Activated CD4-positive, alpha-beta T cell treated with anti-CD3 and anti-CD28 coated beads, Interleukin-2, amount 50 U/mL, for 4 hours (primary cell): ENCODE data around the gene SDK2.

Experiments used
- DNase-seq, 2 experiments: peaks; one replicate each; pipeline ENCODE4 v3.0.0-alpha.2; 2020

Gene SDK2

GRCh38 chr17:73379826-73380225 lies 264.4 kb downstream of the SDK2 start:
- DNase-seq: no peak

GRCh38 chr17:73378974-73379470 lies 265.2 kb downstream of the SDK2 start:
- DNase-seq: no peak

GRCh38 chr17:73376636-73377035 lies 267.6 kb downstream of the SDK2 start:
- no peak for DNase-seq

DNA sequence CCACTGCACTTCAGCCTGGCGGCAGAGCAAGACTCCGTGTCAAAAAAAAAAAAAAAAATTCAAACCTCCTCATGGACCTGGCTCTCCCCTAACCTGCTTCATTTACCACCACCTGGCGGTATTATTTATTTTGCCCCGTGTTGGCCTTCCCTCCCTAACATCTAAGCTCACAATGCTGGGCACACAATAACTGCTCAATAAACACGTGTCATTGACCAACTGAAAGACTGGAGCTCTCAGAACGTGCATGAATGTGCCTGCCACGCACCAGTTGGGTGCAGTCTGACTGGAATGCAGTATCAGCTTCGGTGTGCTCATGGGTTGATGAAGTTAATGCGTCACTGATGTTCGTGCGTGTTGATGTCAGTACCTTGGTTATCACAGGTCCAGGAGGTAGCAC lies 268.1 kb downstream of the SDK2 start:
- DNase-seq: no peak

DNA sequence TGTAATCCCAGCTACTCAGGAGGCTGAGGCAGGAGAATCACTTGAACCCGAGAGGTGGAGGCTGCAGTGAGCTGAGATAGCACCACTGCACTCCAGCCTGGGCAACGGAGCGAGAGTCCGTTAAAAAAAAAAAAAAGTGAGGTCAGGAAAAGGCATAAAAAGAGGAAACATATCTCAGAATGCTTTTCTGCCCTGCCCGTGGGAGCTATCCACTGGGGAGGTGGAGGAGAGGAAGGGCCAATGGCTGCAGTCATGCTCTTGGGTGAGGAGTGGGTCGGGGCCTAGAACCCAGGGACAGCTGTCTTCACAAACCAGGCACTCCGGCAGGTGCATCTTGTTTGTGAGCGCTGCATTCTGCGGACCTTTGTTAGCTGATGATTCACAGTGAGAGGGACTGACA lies 272.4 kb downstream of the SDK2 start:
- DNase-seq: no peak

- DNase-seq: no peak
Measured at GRCh38 chr17:73371285-73371684, 273.0 kb downstream of the SDK2 start.

DNA sequence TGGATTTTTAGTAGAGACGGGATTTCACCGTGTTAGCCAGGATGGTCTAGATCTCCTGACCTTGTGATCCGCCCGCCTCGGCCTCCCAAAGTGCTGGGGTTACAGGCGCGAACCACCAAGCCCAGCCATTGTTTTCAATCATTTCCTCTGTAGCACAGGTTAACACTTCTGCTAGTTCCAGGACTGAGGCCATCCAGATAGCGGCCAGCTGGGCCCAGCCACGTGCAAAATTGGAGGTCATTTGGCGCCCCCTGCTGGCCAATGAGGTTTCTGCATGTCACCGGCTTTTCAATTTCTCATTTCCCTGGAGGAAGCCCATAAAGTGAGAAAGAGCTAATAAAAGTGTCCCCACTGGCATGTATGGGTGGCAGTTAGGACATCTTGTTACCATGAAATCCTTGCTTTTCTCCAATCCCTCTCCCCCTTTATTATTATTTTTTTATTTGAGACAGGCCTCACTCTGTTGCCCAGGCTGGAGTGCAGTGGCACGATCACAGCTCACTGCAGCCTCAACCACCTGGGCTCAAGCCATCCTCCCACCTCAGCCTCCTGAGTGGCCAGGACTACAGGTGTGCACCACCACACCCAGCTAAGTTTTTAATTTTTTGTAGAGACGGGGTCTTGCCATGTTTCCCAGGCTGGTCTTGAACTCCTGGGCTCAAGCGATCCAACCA lies 274.3 kb downstream of the SDK2 start:
- DNase-seq: peak; percentile 68 to 76

GRCh38 chr17:73369111-73369521 lies 275.1 kb downstream of the SDK2 start:
- no peak for DNase-seq

- no peak for DNase-seq
Measured at GRCh38 chr17:73368085-73368631, 276.1 kb downstream of the SDK2 start.

GRCh38 chr17:73365906-73366623 lies 278.2 kb downstream of the SDK2 start:
- DNase-seq: no peak

- DNase-seq: no peak
Measured at GRCh38 chr17:73365301-73365874, 278.9 kb downstream of the SDK2 start.

DNA sequence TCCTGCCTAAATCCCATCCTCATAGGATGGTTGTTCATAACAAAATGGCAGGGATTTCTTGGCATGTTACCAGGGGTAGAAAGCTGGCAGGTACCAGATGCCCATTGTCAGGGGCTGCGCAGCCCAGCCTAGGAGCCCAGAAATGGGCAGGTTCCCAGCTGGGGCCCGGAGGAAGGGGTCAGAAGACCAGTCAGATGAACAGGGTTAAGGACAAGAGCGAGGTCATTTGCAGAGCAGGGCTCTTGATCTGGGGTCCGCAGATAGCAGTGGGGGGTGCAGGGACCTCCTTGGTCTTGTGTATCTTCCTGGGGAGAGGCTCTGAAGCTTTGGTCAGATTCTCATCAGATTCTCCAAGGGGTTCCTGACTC lies 280.1 kb downstream of the SDK2 start:
- DNase-seq: no peak

DNA sequence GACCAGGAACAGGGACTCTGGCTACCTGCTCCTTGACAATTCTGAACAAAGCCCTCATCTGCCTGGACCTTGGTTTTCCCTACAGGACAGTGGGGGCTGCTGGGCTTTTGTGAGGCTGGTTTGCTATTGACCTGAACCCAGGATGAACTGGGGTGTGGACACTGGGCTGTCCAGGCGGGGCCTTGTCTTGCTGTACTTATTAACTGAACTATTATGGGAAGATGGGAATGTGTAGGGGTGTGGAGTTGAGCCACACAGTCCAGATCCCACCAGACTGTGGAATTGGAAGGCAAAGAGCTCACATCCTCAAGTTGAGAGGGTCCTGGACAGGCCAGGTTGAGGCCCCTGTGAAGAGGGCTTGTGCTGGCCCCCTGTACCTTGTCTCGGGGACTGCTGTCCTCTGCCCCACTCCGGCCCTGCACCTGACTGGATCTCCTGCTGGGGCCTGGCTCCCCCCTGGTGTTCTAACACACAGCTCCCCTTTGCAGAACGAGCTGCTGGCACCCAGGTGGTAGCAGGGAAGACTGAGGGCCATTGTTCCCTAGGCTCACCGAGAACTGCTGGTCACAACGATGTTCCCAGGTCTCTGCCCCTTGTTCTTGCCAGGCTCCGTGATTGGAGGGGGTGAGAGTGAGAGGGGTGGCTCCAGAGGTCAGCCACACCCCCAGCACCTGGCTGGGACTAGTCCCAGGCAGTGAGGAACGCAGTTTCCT lies 280.6 kb downstream of the SDK2 start:
- DNase-seq: no peak

DNA sequence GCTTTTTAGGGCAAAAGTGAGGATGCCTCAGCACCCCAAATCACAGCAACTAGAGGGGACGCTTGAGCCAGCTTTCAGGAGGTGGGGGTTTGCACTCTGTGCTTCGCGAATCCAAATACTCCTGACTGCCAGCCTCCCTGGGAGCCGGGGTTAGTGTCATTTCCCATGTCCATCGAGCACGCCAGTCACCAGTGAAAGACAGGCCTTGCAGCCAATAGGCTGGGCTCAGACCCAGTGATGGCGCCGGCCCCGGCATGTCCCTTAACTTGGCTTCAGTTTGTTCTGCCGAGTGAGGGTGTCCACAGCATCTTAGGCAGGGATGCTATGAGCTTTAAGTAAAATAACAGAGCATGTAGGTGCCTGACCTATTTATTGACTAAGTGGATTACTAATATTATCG lies 281.5 kb downstream of the SDK2 start:
- DNase-seq: no peak

GRCh38 chr17:73360961-73361761 lies 283.1 kb downstream of the SDK2 start:
- DNase-seq: no peak

DNA sequence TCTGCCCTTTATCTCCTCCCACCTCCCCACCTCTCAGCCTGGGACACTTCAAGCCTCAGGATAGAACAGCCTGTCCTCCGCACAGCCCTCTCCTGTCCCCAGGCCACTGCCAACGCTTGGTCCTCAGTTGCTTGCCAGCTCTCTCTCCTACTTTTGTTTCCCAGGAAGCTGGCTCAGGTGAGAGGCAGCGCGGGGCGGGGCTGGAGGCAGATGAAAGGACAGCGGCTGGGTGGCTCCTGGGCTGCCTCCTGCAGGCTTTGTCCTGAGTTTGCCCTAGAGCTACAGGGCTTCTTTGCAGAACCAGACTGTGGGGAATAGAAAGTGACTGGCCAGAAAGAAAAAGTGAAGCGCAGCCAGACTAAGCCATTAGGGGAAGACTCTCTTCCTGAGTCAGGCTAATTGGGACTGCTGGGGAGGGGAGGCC lies 284.2 kb downstream of the SDK2 start:
- DNase-seq: no peak

GRCh38 chr17:73359352-73359751 lies 284.9 kb downstream of the SDK2 start:
- no peak for DNase-seq

GRCh38 chr17:73358668-73359067 lies 285.6 kb downstream of the SDK2 start:
- DNase-seq: no peak

DNA sequence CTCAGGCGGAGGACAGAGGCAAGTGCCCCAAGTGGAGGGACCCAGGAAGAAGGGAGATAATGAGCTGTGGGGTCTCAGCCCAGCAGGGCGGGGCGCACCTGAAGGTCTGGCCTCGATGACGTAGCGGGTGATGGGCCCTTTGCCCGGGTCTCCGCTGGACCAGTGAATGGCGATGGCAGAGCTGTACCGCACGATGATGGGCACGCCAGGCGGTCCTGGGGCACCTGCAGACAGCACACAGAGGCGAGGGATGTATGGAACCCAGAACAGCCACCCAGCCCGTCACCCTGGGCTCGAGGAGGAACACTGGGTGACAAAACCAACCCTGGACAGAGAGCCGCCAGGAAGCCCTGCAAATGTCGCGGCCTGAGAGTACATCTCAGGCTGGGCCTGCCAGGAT lies 286.3 kb downstream of the SDK2 start:
- no peak for DNase-seq

GRCh38 chr17:73357318-73357717 lies 286.9 kb downstream of the SDK2 start:
- DNase-seq: no peak

DNA sequence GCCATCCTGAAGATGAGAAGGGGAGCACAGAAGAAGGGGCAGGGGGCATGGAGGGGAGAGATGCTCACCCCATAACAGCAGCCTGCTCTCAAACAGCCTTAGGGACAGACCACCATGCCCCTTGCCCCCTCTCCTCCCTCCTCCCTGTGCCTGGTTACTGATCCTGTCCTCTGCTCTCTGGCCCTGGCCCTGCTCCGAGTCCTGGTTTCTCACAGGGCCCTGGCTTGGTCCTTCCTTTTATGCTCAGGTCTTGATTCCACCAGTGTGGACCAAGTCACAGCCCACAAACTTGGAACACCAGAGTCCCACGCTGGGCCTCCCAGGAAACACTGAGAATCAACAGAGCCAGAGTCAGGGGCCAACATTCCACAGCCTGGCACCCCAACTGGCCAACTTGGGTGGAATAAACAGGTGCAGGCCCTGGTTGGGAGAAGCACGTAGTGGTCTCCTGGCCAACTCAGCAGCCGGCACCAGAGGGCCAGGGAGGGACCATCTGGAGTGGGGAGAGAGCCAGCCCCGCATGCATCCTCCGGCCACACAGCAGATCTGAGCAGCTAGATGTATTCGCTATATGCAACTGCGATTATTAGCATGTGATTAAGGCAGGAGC lies 287.6 kb downstream of the SDK2 start:
- no peak for DNase-seq
